OCI-LY1 (cell line): ENCODE results near the gene HSD11B1L.

ENCODE experiments used
- CTCF ChIP-seq: fragments of 200-600 bp; sonication (generic), shearing (Covaris generic); IDR thresholded peaks from 2 replicates; pipeline ENCODE4 v1.5.1; 2017; ENCODE audit warnings: mild to moderate bottlenecking, antibody characterized with exemption, low read length, moderate library complexity, mixed read lengths
- EZH2 ChIP-seq: fragments of 200-600 bp; sonication (generic), shearing (Covaris generic); IDR thresholded peaks from 2 replicates; pipeline ENCODE4 v1.8.0; 2017; ENCODE audit warnings: borderline replicate concordance, mixed run types, mild to moderate bottlenecking, antibody characterized with exemption, low read length, moderate library complexity, mixed read lengths

- TF ChIP-seq CTCF (no peak), EZH2 (no peak)
These were observed 19.7 kb downstream of the HSD11B1L start for GRCh38 chr19:5700455-5701092.
